ENCODE measurements around the gene MRC1. TPM values are rescaled to one million over a fixed set of nuclear protein-coding genes. Genes with fewer than 3 reads are reported as not detected.

The MRC1 gene
- total RNA-seq, 1 donor from 2014 or later: 0.11 TPM

- no peak for ATAC-seq (ENCODE audit: low read depth)
Measured at GRCh38 chr10:17871036-17871435, 61.9 kb downstream of the MRC1 start.

GRCh38 chr10:17872191-17873091 is 63.3 kb downstream of the MRC1 start:
- Mint-ChIP-seq H3K36me3 (ENCODE audit: low read depth) (no peaks in the 10 kb centered on the region), H3K27me3 (peaks cover 3% of the 10 kb centered on the region), H3K9me3 (no peaks in the 10 kb centered on the region), H3K4me3 (no peak overlapping the region), H3K27ac (no peak overlapping the region), H3K4me1 (no peaks in the 10 kb centered on the region)
- DNase-seq (no peak), ATAC-seq (ENCODE audit: low read depth) (no peak)
- POLR2A ChIA-PET: no interaction called here
- intact Hi-C loops (cut with micrococcal nuclease): loop anchor here (1.0 kb wide), 1 partner anchor 265 kb away; no protein-coding TSS in a partner anchor
- CTCF ChIA-PET: interaction anchor here (0.5 to 1.3 kb wide), 2 partner anchors 27 to 263 kb away, joined by 3 read pairs; no protein-coding TSS in a partner anchor
- TF ChIP-seq CTCF (IDR thresholded peaks at IDR 0.05): no peak

More at GRCh38 chr10:17871036-17871435, 61.9 kb downstream of the MRC1 start:
- ChIA-PET POLR2A (no interaction called here), CTCF (no interaction called here)
- no peak for TF ChIP-seq CTCF (IDR thresholded peaks at IDR 0.05)
- H3K9me3 Mint-ChIP-seq: no peaks in the 10 kb centered on the region
- H3K36me3 Mint-ChIP-seq (ENCODE audit: low read depth): no peaks in the 10 kb centered on the region
- no peaks in the 10 kb centered on the region for H3K4me1 Mint-ChIP-seq
- H3K4me3 Mint-ChIP-seq: no peak overlapping the region
- intact Hi-C loops (cut with micrococcal nuclease): no loop called here
- no peak for DNase-seq
- H3K27me3 Mint-ChIP-seq: peaks cover 3% of the 10 kb centered on the region
- H3K27ac Mint-ChIP-seq: no peak overlapping the region

GRCh38 chr10:17873946-17874345 is 64.8 kb downstream of the MRC1 start:
- no peak for TF ChIP-seq CTCF (IDR thresholded peaks at IDR 0.05)
- CTCF ChIA-PET: no interaction called here
- POLR2A ChIA-PET: no interaction called here
- Mint-ChIP-seq H3K36me3 (ENCODE audit: low read depth) (no peaks in the 10 kb centered on the region), H3K27ac (no peak overlapping the region), H3K4me3 (no peak overlapping the region), H3K9me3 (no peaks in the 10 kb centered on the region), H3K27me3 (peaks cover 3% of the 10 kb centered on the region), H3K4me1 (no peaks in the 10 kb centered on the region)
- DNase-seq (no peak), ATAC-seq (ENCODE audit: low read depth) (no peak)
- intact Hi-C loops (cut with micrococcal nuclease): no loop called here

- TF ChIP-seq CTCF (IDR thresholded peaks at IDR 0.05): no peak
- H3K4me3 Mint-ChIP-seq: no peak overlapping the region
- ATAC-seq (ENCODE audit: low read depth) (no peak), DNase-seq (no peak)
- ChIA-PET CTCF (no interaction called here), POLR2A (no interaction called here)
- H3K36me3 Mint-ChIP-seq (ENCODE audit: low read depth): no peaks in the 10 kb centered on the region
- H3K4me1 Mint-ChIP-seq: no peaks in the 10 kb centered on the region
- H3K27ac Mint-ChIP-seq: no peak overlapping the region
- intact Hi-C loops (cut with micrococcal nuclease): no loop called here
- H3K9me3 Mint-ChIP-seq: no peaks in the 10 kb centered on the region
- peaks cover 3% of the 10 kb centered on the region for H3K27me3 Mint-ChIP-seq
Measured at GRCh38 chr10:17877121-17877520, 68.0 kb downstream of the MRC1 start.

GRCh38 chr10:17878896-17879295 is 69.7 kb downstream of the MRC1 start:
- peaks cover 3% of the 10 kb centered on the region for H3K9me3 Mint-ChIP-seq
- no peaks in the 10 kb centered on the region for H3K4me1 Mint-ChIP-seq
- DNase-seq: no peak
- no peak overlapping the region for H3K27ac Mint-ChIP-seq
- ATAC-seq (ENCODE audit: low read depth): no peak
- H3K36me3 Mint-ChIP-seq (ENCODE audit: low read depth): no peaks in the 10 kb centered on the region
- no peak for TF ChIP-seq CTCF (IDR thresholded peaks at IDR 0.05)
- H3K27me3 Mint-ChIP-seq: peaks cover under 1% of the 10 kb centered on the region
- ChIA-PET CTCF (no interaction called here), POLR2A (no interaction called here)
- intact Hi-C loops (cut with micrococcal nuclease): no loop called here
- H3K4me3 Mint-ChIP-seq: no peak overlapping the region
